ENCODE results near the gene GPC3. TPM values are rescaled to one million over a fixed set of nuclear protein-coding genes. Genes with fewer than 3 reads are reported as not detected.

The GPC3 gene
- total RNA-seq, 1 donor, result not detected

DNA sequence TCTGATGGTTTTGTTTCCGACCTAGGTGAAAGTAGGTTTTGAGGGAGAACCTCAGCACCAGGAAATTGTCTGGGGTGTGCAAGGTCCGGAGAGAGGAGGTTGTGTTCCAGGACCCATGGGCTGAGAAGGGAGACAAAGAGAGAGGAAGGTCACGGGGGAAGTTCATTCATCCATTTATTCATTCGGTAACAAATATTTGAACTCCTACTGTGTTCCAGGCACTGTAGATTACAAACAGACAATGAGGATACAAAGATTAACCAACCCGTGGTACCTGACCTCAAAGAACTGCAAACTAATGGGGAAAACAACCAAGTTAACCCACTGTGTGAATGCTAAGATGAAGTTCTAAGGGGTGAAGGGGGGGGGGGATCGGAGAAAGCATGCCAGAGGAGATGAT, 1.8 kb upstream of the GPC3 start:
- no peak for DNase-seq (ENCODE audit: low read depth)
- H3K4me3 ChIP-seq (ENCODE audit: low read depth, low read length), result no peak overlapping the region
- TF ChIP-seq, protein P1, sequence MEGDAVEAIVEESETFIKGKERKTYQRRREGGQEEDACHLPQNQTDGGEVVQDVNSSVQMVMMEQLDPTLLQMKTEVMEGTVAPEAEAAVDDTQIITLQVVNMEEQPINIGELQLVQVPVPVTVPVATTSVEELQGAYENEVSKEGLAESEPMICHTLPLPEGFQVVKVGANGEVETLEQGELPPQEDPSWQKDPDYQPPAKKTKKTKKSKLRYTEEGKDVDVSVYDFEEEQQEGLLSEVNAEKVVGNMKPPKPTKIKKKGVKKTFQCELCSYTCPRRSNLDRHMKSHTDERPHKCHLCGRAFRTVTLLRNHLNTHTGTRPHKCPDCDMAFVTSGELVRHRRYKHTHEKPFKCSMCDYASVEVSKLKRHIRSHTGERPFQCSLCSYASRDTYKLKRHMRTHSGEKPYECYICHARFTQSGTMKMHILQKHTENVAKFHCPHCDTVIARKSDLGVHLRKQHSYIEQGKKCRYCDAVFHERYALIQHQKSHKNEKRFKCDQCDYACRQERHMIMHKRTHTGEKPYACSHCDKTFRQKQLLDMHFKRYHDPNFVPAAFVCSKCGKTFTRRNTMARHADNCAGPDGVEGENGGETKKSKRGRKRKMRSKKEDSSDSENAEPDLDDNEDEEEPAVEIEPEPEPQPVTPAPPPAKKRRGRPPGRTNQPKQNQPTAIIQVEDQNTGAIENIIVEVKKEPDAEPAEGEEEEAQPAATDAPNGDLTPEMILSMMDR (IDR thresholded peaks at IDR 0.05; ENCODE audit: insufficient read depth, low read depth, low read length), result no peak

DNA sequence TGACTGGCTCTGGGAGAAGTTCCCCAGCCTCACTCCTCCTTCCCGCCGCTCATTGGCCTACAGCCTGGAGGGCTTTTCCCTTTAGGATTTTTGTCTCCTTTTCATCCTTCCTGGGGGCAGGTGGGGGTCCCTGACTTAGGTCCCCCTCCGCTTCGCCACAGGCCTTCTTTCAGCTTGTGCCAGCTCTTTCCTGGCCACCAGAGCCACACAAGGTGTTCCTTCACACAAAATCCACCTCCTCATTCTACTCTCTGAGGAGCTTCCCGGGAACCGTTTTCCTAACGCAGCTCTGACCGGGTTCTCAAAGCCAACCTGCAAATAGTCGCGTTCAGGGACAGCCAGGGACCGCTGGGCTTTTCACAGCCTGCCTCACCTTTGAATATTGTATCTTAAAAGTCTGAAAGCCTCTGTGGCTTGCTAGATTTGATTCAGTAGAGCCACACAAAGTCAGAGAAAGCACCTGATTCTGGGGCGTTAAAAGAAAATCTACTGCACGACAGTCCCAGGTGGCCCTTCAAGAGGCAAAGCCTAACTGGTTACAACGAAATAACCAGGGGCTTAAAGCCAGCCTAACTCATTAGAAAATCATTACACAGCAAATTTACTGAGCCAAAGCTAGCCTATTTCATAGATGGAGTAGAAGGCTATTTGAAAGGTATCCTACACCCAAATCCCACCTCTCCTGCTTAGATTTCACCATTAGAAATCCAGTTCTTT, 731 bp upstream of the GPC3 start:
- peak overlapping the region; percentile 27 for H3K4me3 ChIP-seq (ENCODE audit: low read depth, low read length)
- TF ChIP-seq, protein P1 (IDR thresholded peaks at IDR 0.05; ENCODE audit: insufficient read depth, low read depth, low read length), result no peak
- DNase-seq (ENCODE audit: low read depth), result no peak

DNA sequence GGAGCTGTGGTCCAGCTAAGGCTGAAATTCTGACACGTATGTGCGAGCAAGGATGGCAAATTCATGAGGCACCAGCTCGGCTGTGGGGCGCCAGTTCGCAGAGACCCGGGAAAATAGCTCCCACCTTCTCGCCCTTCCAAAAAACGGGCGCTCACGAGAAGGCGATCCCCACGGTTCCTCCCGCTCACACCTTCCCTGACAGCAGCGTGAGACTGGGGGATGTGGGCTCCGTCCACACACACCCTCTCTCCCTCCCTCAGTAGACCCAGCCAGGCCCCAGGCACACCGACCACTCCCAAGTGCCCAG, 584 bp downstream of the GPC3 start:
- TF ChIP-seq, protein P1 (IDR thresholded peaks at IDR 0.05; ENCODE audit: insufficient read depth, low read depth, low read length), result no peak
- no peak overlapping the region for H3K4me3 ChIP-seq (ENCODE audit: low read depth, low read length)
- DNase-seq (ENCODE audit: low read depth), result no peak

DNA sequence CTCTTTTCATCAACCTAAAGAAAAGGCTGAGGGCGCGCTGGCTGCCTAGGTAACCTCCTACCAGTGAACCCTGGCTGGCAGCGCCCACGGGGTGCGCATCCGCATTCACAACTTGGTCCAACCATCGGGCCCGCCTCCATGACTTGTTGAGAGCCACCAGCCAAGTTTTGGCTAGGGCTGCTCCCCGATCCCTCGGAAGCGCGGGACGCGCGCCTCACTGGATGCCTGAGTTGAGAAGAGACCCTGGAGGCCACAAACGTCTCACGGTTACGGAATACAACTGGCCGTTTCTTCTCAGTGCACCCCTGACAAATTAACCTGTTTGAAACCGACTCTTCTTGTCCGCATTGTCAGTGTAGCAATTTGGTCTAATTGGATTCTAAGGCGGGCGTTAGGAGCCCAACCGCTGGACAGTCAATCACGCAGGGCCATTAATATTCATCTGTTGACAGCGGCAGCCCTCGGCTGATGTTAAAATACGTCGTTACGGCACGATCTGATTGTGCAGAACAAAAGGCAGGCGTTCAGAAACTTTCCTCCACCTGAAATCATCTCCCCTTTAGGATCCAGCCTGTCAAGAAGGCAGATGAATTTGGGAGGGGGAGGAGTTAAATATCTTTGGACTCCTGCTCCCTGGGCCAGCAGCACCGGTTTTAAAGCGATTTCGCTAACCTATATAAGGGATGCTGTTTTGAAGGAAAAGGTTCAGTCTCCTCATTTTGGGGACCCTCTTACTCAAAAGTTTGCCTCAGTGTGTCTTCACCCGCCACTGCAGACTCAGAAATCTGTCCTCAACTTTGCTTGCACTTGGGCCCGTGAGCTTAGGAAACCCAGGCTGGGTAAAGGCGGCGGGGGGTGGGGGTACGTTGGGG, 1.2 kb downstream of the GPC3 start:
- DNase-seq (ENCODE audit: low read depth), result no peak
- H3K4me3 ChIP-seq (ENCODE audit: low read depth, low read length), result no peak overlapping the region
- TF ChIP-seq, protein P1 (IDR thresholded peaks at IDR 0.05; ENCODE audit: insufficient read depth, low read depth, low read length), result no peak

DNA sequence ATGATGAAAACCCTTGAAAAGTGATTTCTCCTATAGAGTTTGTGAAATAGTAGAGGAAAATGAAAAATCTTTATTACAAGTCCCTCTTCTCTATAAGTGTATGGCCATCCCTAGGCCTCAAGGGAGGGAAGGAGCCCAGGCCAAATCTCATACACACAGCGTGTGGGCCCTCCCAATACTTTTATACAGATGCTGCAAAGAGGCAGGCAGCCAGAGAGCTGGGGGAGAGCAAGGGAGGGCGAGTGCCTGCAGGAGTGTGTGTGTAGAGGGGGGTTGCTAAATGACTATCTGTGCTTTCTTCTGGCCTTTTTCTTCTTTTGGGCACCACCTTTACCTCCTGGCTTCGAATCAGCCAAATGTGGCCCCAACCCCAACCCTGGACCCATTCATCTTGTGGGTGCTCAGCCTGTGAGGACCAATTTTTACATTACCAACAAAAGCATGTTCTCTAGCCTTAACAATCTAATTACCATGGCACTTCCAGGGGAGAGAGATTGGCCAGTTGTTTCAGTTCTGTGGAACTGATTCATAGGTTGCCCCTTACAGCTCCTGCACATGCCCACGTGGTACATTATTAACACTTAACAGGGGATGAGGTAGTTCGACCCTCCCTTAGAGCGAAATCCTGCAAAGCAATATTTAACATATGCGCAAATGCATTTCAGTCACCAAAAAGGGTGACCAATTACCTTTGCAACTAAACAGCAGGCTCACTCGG, 2.0 kb downstream of the GPC3 start:
- H3K4me3 ChIP-seq (ENCODE audit: low read depth, low read length), result no peak overlapping the region
- DNase-seq (ENCODE audit: low read depth), result no peak
- TF ChIP-seq, protein P1 (IDR thresholded peaks at IDR 0.05; ENCODE audit: insufficient read depth, low read depth, low read length), result no peak

DNA sequence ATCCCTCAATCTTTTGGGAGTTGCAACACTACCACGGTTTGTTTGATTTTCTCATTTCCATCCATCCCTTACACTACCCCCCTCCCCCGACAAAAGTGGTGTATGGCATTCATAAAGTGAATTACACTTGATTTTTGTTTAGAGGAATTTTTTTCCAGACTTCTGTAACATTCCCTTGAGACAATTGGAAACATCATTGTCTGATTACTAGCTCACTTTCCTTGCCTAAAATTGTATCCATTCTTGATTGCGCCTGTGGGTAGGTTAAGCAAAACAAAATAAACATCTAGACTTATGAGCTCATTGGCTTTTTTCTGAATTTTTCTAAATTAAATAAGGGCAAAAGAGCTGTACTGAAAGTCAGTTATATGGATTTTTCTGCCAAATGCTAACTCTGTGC, 3.5 kb downstream of the GPC3 start:
- DNase-seq (ENCODE audit: low read depth), result no peak
- TF ChIP-seq, protein P1 (IDR thresholded peaks at IDR 0.05; ENCODE audit: insufficient read depth, low read depth, low read length), result no peak
- H3K4me3 ChIP-seq (ENCODE audit: low read depth, low read length), result no peak overlapping the region
